Measurements from ENCODE around the gene ARFGAP1.

GRCh38 chr20:63320041-63320511 lies 47.5 kb downstream of the ARFGAP1 start:
- no peak for TF ChIP-seq RAD21 (IDR thresholded peaks at IDR 0.05; ENCODE audit: low read length)
- TF ChIP-seq CTCF (conservative IDR thresholded peaks at IDR 0.05; ENCODE audit: low read depth, low read length) = no peak
- no peak for TF ChIP-seq USF2 (IDR thresholded peaks at IDR 0.05; ENCODE audit: low read depth, low read length)
- no peak for TF ChIP-seq POLR2A (IDR thresholded peaks at IDR 0.05; ENCODE audit: low read depth, low read length)
- TF ChIP-seq FOS (IDR thresholded peaks at IDR 0.05; ENCODE audit: low read depth, low read length) = no peak
- TF ChIP-seq CEBPB (IDR thresholded peaks at IDR 0.05; ENCODE audit: low read depth, low read length) = no peak
- TF ChIP-seq BHLHE40 (IDR thresholded peaks at IDR 0.05; ENCODE audit: low read depth, low read length) = no peak
- no peak for TF ChIP-seq RCOR1 (IDR thresholded peaks at IDR 0.05; ENCODE audit: insufficient replicate concordance, low read length)
- no peak for TF ChIP-seq ELK1 (IDR thresholded peaks at IDR 0.05; ENCODE audit: borderline replicate concordance, low read depth, low read length)
